HEK293 (cell line): ENCODE results near the gene ETHE1.

Experiments used
- CTCF ChIA-PET: fragments of 350-600 bp; formaldehyde crosslinking; extraction: SDS; loops from one replicate; lab custom pipeline; 2021; ENCODE audit warnings: antibody characterized with exemption; lab: Yijun Ruan, JAX
- POLR2A ChIA-PET: fragments of 300-600 bp; formaldehyde crosslinking; extraction: SDS; loops from one replicate; lab custom pipeline; 2020; ENCODE audit warnings: antibody characterized with exemption, inconsistent platforms; lab: Yijun Ruan, JAX
- H3K27ac ChIP-seq: fragments of 200-500 bp; sonication (Bioruptor generic); 2 replicates; pipeline ENCODE4 v1.5.1; 2014; ENCODE audit warnings: low read depth, low read length, control low read depth, inconsistent platforms; ENCODE audit errors: extremely low read depth
- H3K36me3 ChIP-seq, 2 experiments: fragments of 200-500 bp in 1 of 2; sonication (Bioruptor generic) in 1 of 2; 1 replicate in 1 of 2; 2 replicates in 1 of 2; pipeline ENCODE4 v1.5.1; 2014 to 2017; ENCODE audit warnings: inconsistent platforms in 2 of 2, low read length in 2 of 2; ENCODE audit not compliant: control insufficient read depth in 2 of 2, insufficient read depth in 1 of 2
- H3K4me1 ChIP-seq: fragments of 200-500 bp; sonication (Bioruptor generic); 2 replicates; pipeline ENCODE4 v1.5.1; 2014; ENCODE audit warnings: mild to moderate bottlenecking, low read length, inconsistent platforms; ENCODE audit not compliant: control insufficient read depth, insufficient read depth
- H3K4me3 ChIP-seq: 2 replicates; pipeline ENCODE4 v1.5.1; 2011; ENCODE audit warnings: low read depth, mild to moderate bottlenecking, control low read depth, low read length, moderate library complexity
- H3K9me3 ChIP-seq: fragments of 200-500 bp; sonication (Bioruptor generic); 2 replicates; pipeline ENCODE4 v1.5.1; 2014; ENCODE audit warnings: low read depth, low read length, inconsistent platforms; ENCODE audit not compliant: control insufficient read depth, insufficient read depth
- KLF1 ChIP-seq: fragments of 450-650 bp; formaldehyde crosslinking; IDR thresholded peaks from 2 replicates; pipeline ENCODE4 v1.5.1; 2016; ENCODE audit warnings: missing biosample characterization, missing genetic modification characterization
- KLF16 ChIP-seq: fragments of 450-650 bp; formaldehyde crosslinking; IDR thresholded peaks from 2 replicates; pipeline ENCODE4 v1.5.1; 2017; ENCODE audit warnings: missing biosample characterization, missing genetic modification characterization
- KLF7 ChIP-seq: fragments of 450-650 bp; formaldehyde crosslinking; IDR thresholded peaks from 2 replicates; pipeline ENCODE4 v1.5.1; 2016; ENCODE audit warnings: missing biosample characterization, missing genetic modification characterization, borderline replicate concordance
- REPIN1 ChIP-seq: fragments of 450-650 bp; formaldehyde crosslinking; IDR thresholded peaks from 2 replicates; pipeline ENCODE4 v1.5.1; 2017; ENCODE audit warnings: missing biosample characterization, missing genetic modification characterization, low read depth
- REST ChIP-seq: fragments of 450-650 bp; formaldehyde crosslinking; IDR thresholded peaks from 2 replicates; pipeline ENCODE4 v1.5.1; 2016; ENCODE audit warnings: missing biosample characterization, missing genetic modification characterization
- SCRT1 ChIP-seq: fragments of 450-650 bp; formaldehyde crosslinking; IDR thresholded peaks from 2 replicates; pipeline ENCODE4 v1.5.1; 2016; ENCODE audit warnings: missing biosample characterization, missing genetic modification characterization, borderline replicate concordance
- YY1 ChIP-seq: fragments of 450-650 bp; formaldehyde crosslinking; IDR thresholded peaks from 2 replicates; pipeline ENCODE4 v1.5.1; 2018; ENCODE audit warnings: missing biosample characterization, missing genetic modification characterization
- ZBTB1 ChIP-seq: fragments of 450-650 bp; formaldehyde crosslinking; IDR thresholded peaks from 2 replicates; pipeline ENCODE4 v1.5.1; 2016; ENCODE audit warnings: missing biosample characterization, missing genetic modification characterization
- ZBTB20 ChIP-seq: fragments of 450-650 bp; formaldehyde crosslinking; IDR thresholded peaks from 2 replicates; pipeline ENCODE4 v1.5.1; 2016; ENCODE audit warnings: missing biosample characterization, missing genetic modification characterization
- ZFP37 ChIP-seq: fragments of 450-650 bp; formaldehyde crosslinking; IDR thresholded peaks from 2 replicates; pipeline ENCODE4 v1.5.1; 2016; ENCODE audit warnings: missing biosample characterization, missing genetic modification characterization
- ZFP69B ChIP-seq: fragments of 450-650 bp; formaldehyde crosslinking; IDR thresholded peaks from 2 replicates; pipeline ENCODE4 v1.5.1; 2016; ENCODE audit warnings: missing biosample characterization, missing genetic modification characterization
- ZNF121 ChIP-seq: fragments of 450-650 bp; formaldehyde crosslinking; IDR thresholded peaks from 2 replicates; pipeline ENCODE4 v1.5.1; 2016; ENCODE audit warnings: missing biosample characterization, missing genetic modification characterization
- ZNF133 ChIP-seq: fragments of 450-650 bp; formaldehyde crosslinking; IDR thresholded peaks from 2 replicates; pipeline ENCODE4 v1.5.1; 2016; ENCODE audit warnings: missing biosample characterization, missing genetic modification characterization
- ZNF169 ChIP-seq: fragments of 450-650 bp; formaldehyde crosslinking; IDR thresholded peaks from 2 replicates; pipeline ENCODE4 v1.5.1; 2016; ENCODE audit warnings: missing biosample characterization, missing genetic modification characterization
- ZNF362 ChIP-seq: fragments of 450-650 bp; formaldehyde crosslinking; IDR thresholded peaks from 2 replicates; pipeline ENCODE4 v1.5.1; 2016; ENCODE audit warnings: missing biosample characterization, missing genetic modification characterization
- ZNF37A ChIP-seq: fragments of 450-650 bp; IDR thresholded peaks from 2 replicates; pipeline ENCODE4 v1.5.1; 2018; ENCODE audit warnings: missing biosample characterization, missing genetic modification characterization
- ZNF416 ChIP-seq: fragments of 450-650 bp; formaldehyde crosslinking; IDR thresholded peaks from 2 replicates; pipeline ENCODE4 v1.5.1; 2016; ENCODE audit warnings: missing biosample characterization, missing genetic modification characterization
- ZNF433 ChIP-seq: fragments of 450-650 bp; formaldehyde crosslinking; IDR thresholded peaks from 2 replicates; pipeline ENCODE4 v1.5.1; 2016; ENCODE audit warnings: missing biosample characterization, missing genetic modification characterization, low read depth
- ZNF580 ChIP-seq: fragments of 450-650 bp; formaldehyde crosslinking; IDR thresholded peaks from 2 replicates; pipeline ENCODE4 v1.5.1; 2016; ENCODE audit warnings: missing biosample characterization, missing genetic modification characterization
- ZNF600 ChIP-seq: fragments of 450-650 bp; formaldehyde crosslinking; IDR thresholded peaks from 2 replicates; pipeline ENCODE4 v1.5.1; 2016; ENCODE audit warnings: missing biosample characterization, missing genetic modification characterization
- ZNF626 ChIP-seq: fragments of 450-650 bp; sonication (Bioruptor Pico); formaldehyde crosslinking; IDR thresholded peaks from 2 replicates; pipeline ENCODE4 v1.5.1; 2018; ENCODE audit warnings: missing biosample characterization, missing genetic modification characterization, inconsistent platforms
- ZNF639 ChIP-seq: fragments of 450-650 bp; formaldehyde crosslinking; IDR thresholded peaks from 2 replicates; pipeline ENCODE4 v1.5.1; 2016; ENCODE audit warnings: missing biosample characterization, missing genetic modification characterization
- ZNF747 ChIP-seq: fragments of 450-650 bp; formaldehyde crosslinking; IDR thresholded peaks from 2 replicates; pipeline ENCODE4 v1.5.1; 2016; ENCODE audit warnings: missing biosample characterization, missing genetic modification characterization
- ZNF76 ChIP-seq: fragments of 450-650 bp; formaldehyde crosslinking; IDR thresholded peaks from 2 replicates; pipeline ENCODE4; 2016; ENCODE audit warnings: low read depth, missing biosample characterization, missing genetic modification characterization, borderline replicate concordance
- ZNF785 ChIP-seq: fragments of 450-650 bp; formaldehyde crosslinking; IDR thresholded peaks from 2 replicates; pipeline ENCODE4 v1.5.1; 2016; ENCODE audit warnings: missing biosample characterization, missing genetic modification characterization
- ZNF830 ChIP-seq: fragments of 450-650 bp; IDR thresholded peaks from 2 replicates; pipeline ENCODE4 v1.5.0; 2018; ENCODE audit warnings: missing biosample characterization, missing genetic modification characterization, low read depth, mild to moderate bottlenecking, moderate library complexity
- ZSCAN23 ChIP-seq: fragments of 450-650 bp; formaldehyde crosslinking; IDR thresholded peaks from 2 replicates; pipeline ENCODE4 v1.5.1; 2016; ENCODE audit warnings: missing biosample characterization, missing genetic modification characterization

Gene ETHE1

GRCh38 chr19:43553656-43554055 lies 26.7 kb upstream of the ETHE1 start:
- Histone ChIP-seq H3K4me1 (no peaks in the 10 kb centered on the region), H3K4me3 (no peak overlapping the region), H3K36me3 (peaks cover 76 to 92% of the 10 kb centered on the region in 2 experiments), H3K9me3 (no peaks in the 10 kb centered on the region), H3K27ac (peak overlapping the region; percentile 35; the same call in 1 of the 2 replicates)
- CTCF ChIA-PET: interaction anchor here (0.6 to 8.2 kb wide), 14 partner anchors 16 to 260 kb away, joined by 3 to 167 read pairs (median 11); partner anchors contain the start of genes IRGQ, XRCC1, ZNF575 and ZNF576
- POLR2A ChIA-PET: interaction anchor here (0.9 to 1.4 kb wide), 2 partner anchors 42 to 49 kb away, joined by 3 to 4 read pairs; partner anchors contain the start of genes IRGQ and PHLDB3
- TF ChIP-seq ZNF626 (tag by site-specific recombination) (no peak), ZBTB20 (tag by site-specific recombination) (no peak), ZFP37 (tag by site-specific recombination) (no peak), ZNF747 (tag by site-specific recombination) (no peak), ZNF600 (tag by site-specific recombination) (peak; percentile 55; the same call in 1 of the 2 replicates), YY1 (tag by site-specific recombination) (no peak), ZNF76 (tag by site-specific recombination) (no peak), ZNF830 (no peak), ZBTB1 (tag by site-specific recombination) (no peak)

GRCh38 chr19:43552616-43553015 lies 25.6 kb upstream of the ETHE1 start:
- CTCF ChIA-PET: interaction anchor here (1.7 to 8.2 kb wide), 4 partner anchors 15 to 42 kb away, joined by 4 to 167 read pairs (median 98); partner anchors contain the start of genes XRCC1 and ZNF575
- Histone ChIP-seq H3K4me3 (no peak overlapping the region), H3K4me1 (no peaks in the 10 kb centered on the region), H3K27ac (no peak overlapping the region), H3K9me3 (no peaks in the 10 kb centered on the region), H3K36me3 (peaks cover 72 to 85% of the 10 kb centered on the region in 2 experiments)
- TF ChIP-seq ZNF362 (tag by site-specific recombination) (no peak), KLF1 (tag by site-specific recombination) (no peak), KLF7 (no peak), ZNF169 (tag by site-specific recombination) (no peak), ZNF37A (no peak), ZNF133 (tag by site-specific recombination) (no peak), KLF16 (tag by site-specific recombination) (no peak), ZNF580 (tag by site-specific recombination) (no peak), ZNF416 (tag by site-specific recombination) (no peak), ZNF121 (tag by site-specific recombination) (no peak), REPIN1 (tag by site-specific recombination) (no peak), ZNF785 (tag by site-specific recombination) (no peak), SCRT1 (no peak), ZSCAN23 (tag by site-specific recombination) (no peak), ZNF639 (tag by site-specific recombination) (no peak), REST (tag by site-specific recombination) (no peak), ZNF433 (tag by site-specific recombination) (no peak), ZFP69B (tag by site-specific recombination) (no peak)
- POLR2A ChIA-PET: no interaction called here
